ENCODE measurements around the gene KLHDC8A.

GRCh38 chr1:205301205-205301821, 55.4 kb downstream of the KLHDC8A start:
- TF ChIP-seq POLR2A (IDR thresholded peaks at IDR 0.05; ENCODE audit: low read depth, low read length) (no peak), POLR2AphosphoS5 (IDR thresholded peaks at IDR 0.05; ENCODE audit: low read depth, low read length) (no peak), TAF1 (IDR thresholded peaks at IDR 0.05; ENCODE audit: low read depth, low read length) (no peak), PAX5 (IDR thresholded peaks at IDR 0.05; ENCODE audit: insufficient read depth, low read length, severe bottlenecking) (no peak)
